ENCODE data around the gene DIPK2A.
A peak's percentile ranks its signal among the peaks of the same experiment; 100 is the strongest.

DIPK2A gene, protein sequence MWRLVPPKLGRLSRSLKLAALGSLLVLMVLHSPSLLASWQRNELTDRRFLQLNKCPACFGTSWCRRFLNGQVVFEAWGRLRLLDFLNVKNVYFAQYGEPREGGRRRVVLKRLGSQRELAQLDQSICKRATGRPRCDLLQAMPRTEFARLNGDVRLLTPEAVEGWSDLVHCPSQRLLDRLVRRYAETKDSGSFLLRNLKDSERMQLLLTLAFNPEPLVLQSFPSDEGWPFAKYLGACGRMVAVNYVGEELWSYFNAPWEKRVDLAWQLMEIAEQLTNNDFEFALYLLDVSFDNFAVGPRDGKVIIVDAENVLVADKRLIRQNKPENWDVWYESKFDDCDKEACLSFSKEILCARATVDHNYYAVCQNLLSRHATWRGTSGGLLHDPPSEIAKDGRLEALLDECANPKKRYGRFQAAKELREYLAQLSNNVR

DNA sequence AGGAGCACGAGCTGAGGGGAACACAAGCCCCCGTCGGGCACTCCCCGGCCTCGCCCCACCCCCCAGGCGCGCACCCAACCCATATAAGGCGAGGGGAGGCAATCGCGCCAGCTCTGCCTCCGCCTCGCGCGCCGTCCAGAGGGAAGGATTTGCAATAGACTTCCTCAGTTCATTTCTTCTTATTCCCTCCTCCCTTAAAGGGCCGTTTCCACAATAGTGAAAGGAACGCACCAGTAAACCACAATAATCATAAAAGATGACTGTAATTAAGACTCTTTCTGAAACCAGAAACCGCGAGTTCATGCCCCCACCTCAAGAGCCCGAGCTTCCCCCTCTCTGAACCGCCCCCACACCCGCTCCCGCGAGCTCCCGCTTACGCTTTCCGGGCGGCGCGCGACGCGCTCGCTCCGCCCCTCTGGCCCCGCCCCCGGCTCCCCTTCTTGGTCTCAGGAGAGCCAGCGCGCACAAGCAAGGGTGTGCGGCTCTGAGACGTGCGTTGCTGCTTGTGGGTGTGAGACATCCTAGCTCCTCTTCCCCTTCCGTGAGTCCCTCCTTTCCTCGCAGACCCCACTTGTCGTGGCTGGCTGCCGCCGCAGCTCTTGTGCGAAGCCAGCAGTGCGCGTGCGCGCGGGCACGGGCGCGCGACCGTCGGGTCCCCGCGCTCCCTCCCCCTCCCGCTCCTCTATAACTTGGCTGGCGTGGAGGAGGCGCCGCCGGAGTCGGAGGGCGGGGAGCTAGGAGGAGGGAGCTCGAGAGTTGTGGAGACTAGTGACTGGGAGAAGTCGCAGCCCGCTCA, at the start of gene DIPK2A:
DIPK2A (plus strand) TSS at position 465 of the 796 bp plus-strand sequence. CDS start 510 bp downstream, outside the sequence.
- DNase-seq (ENCODE audit: extremely low read depth, low read depth), result peak; percentile 89
- TF ChIP-seq, protein P1, sequence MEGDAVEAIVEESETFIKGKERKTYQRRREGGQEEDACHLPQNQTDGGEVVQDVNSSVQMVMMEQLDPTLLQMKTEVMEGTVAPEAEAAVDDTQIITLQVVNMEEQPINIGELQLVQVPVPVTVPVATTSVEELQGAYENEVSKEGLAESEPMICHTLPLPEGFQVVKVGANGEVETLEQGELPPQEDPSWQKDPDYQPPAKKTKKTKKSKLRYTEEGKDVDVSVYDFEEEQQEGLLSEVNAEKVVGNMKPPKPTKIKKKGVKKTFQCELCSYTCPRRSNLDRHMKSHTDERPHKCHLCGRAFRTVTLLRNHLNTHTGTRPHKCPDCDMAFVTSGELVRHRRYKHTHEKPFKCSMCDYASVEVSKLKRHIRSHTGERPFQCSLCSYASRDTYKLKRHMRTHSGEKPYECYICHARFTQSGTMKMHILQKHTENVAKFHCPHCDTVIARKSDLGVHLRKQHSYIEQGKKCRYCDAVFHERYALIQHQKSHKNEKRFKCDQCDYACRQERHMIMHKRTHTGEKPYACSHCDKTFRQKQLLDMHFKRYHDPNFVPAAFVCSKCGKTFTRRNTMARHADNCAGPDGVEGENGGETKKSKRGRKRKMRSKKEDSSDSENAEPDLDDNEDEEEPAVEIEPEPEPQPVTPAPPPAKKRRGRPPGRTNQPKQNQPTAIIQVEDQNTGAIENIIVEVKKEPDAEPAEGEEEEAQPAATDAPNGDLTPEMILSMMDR (IDR thresholded peaks at IDR 0.05; ENCODE audit: low read depth, low read length), result peak; percentile 4

DNA sequence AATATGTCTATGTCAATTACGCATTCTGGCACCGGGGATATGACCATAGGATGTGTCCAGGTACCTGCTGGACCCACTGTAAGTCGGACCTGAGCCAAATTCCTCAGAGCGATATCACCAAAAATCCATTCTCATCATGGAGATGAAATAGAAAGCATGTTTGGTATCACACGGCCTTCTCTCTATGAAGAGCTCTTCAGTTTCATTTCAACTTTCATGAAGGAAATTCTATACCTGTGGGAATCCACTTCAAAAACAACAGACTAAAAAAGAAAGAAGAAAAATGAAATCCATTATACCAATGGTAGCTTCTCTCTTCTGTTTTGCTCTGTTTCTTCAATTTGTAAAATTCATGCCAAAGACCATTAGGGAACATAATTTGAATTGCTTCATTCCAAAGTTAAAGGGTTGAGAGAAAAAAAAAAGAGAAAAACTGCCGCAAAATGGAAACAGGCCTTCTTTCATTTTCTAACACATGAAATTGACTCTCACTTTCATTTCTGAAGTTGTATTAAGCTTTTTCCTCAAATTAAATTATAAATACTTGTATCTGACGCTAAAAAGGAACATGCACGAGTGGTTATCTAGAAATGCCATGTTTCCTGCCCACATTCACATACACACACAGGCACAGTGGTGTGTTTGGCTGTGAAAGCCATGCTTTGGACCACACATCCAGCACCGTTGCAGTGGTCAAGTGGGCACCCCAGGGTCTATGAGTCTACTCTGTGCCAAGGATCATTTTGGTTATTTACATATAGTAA, 46.9 kb upstream of the DIPK2A start:
- no peak for DNase-seq (ENCODE audit: extremely low read depth, low read depth)
- TF ChIP-seq, protein P1 (IDR thresholded peaks at IDR 0.05; ENCODE audit: low read depth, low read length), result no peak

DNA sequence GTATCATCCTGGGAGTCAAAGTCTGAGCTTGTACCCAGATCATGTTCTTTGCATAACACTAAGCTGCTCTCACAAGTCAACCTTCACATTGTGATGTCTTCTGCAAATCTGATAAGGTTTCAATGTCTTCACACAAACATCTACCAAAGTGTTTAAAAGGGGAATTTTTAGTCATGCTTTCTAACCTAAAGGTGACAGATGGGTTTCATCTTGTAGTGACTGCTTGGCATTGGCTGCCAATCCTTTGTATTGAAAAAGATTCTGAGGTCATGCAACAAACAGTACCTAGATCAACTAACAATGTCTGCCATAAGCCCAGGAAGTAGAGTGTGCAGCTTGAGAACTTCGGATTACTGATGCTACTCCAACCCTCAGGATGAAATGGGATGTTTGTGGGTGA, 43.6 kb upstream of the DIPK2A start:
- TF ChIP-seq, protein P1 (IDR thresholded peaks at IDR 0.05; ENCODE audit: low read depth, low read length), result no peak

DNA sequence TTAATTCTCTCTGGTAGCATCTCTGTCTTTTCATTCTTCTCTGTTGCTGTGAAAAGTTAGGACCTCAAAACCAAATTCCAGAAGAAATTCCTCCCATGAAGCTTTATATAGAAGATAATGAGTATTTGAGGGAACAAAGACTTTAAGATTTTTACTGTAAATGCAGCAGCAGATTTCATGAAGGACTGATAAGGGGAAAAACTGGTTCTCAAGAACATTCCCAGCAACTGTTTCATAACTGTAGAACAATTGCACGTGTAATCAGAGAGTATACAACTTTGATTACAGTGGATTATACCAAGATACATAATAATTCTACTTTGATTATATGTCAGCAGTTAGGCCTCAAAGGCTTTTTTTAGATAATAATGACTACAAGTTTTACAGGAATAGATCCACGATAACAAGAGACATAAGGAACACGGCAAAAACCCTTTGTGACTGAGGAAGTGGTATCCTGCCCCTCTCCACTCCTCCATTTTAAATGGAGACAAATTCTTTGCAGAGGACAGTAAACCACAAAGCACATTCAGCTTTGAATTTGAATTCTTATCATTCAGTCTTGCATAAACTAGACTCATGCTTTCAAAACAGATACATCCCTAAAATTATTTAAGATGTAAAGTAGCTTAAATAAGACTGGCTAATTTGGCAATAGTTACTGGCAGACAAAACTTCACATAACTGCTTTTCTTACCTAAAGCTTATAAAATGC, 42.9 kb upstream of the DIPK2A start:
- no peak for DNase-seq (ENCODE audit: extremely low read depth, low read depth)
- TF ChIP-seq, protein P1 (IDR thresholded peaks at IDR 0.05; ENCODE audit: low read depth, low read length), result no peak

More for the DNA sequence above, 43.6 kb upstream of the DIPK2A start:
- DNase-seq (ENCODE audit: extremely low read depth, low read depth), result no peak

DNA sequence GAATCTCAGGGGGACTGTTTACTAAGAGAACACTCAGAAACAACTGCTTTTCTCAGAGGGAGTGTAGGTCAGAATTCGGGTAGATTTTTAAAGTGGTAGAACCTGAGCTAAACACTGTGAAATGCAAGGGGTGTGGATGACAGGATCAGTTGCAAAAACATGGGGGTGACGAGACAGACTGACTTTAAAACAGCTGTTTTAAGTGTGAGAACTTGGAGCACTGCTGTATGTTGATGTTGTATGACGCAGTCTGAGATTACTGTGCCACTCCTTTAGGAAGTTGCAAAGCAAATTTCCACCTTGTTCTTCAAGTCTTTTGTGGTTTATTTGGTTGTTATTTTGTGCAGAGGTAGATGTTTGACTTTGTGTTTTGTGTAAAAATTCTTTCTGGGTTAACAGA, 36.8 kb upstream of the DIPK2A start:
- DNase-seq (ENCODE audit: extremely low read depth, low read depth), result no peak
- TF ChIP-seq, protein P1 (IDR thresholded peaks at IDR 0.05; ENCODE audit: low read depth, low read length), result no peak

DNA sequence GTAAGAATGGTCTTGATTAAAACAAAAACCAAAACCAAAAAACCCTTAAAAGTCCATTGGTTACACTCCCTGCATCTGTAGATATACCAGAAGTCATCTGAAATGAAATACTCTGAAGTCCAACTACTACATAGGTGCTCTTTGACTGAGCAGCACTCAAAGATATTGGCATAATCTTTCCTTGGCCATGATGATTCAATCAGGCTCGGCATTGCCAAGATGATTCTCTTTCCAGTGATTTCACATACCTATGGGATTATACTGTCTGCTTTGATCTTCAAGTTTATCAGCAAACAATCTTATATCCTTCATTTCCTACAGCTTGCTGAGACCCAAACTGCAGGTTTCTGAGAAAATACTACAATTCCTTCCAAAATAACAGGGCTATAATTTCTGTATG, 35.9 kb upstream of the DIPK2A start:
- TF ChIP-seq, protein P1 (IDR thresholded peaks at IDR 0.05; ENCODE audit: low read depth, low read length), result no peak
- DNase-seq (ENCODE audit: extremely low read depth, low read depth), result no peak
